ENCODE results near the gene DCDC2. TPM values are rescaled to one million over a fixed set of nuclear protein-coding genes. Genes with fewer than 3 reads are reported as not detected.

Gene DCDC2
- total RNA-seq, 4 donors from 2014 or later = 0.51 TPM; not detected in 3

- TF ChIP-seq CTCF (IDR thresholded peaks at IDR 0.05; ENCODE audit: low read depth) = no peak
Observed at GRCh38 chr6:24139080-24139479, 218.8 kb downstream of the DCDC2 start.

GRCh38 chr6:24131751-24132150, 226.1 kb downstream of the DCDC2 start:
- no peak for TF ChIP-seq CTCF (IDR thresholded peaks at IDR 0.05; ENCODE audit: low read depth)

- TF ChIP-seq CTCF (IDR thresholded peaks at IDR 0.05; ENCODE audit: low read depth) = no peak
Observed at GRCh38 chr6:24127316-24127715, 230.5 kb downstream of the DCDC2 start.

- no peak for TF ChIP-seq CTCF (IDR thresholded peaks at IDR 0.05; ENCODE audit: low read depth)
Observed at GRCh38 chr6:24126586-24127192, 231.2 kb downstream of the DCDC2 start.

- TF ChIP-seq CTCF (IDR thresholded peaks at IDR 0.05; ENCODE audit: low read depth) = no peak
Observed at GRCh38 chr6:24125980-24126379, 231.9 kb downstream of the DCDC2 start, which contains the start of gene NRSN1. Gene NRSN1 (plus strand): TSS chr6:24126215. CDS start chr6:24134328, 8,113 bp downstream.

GRCh38 chr6:24122139-24122538, 235.7 kb downstream of the DCDC2 start:
- no peak for TF ChIP-seq CTCF (IDR thresholded peaks at IDR 0.05; ENCODE audit: low read depth)

Small RNA genes within 50 kb of the gene (small RNA-seq; reads per million reads assigned to genes)
- gene RF00218 (not detected), gene RNU6-391P (not detected)

Other genes with a start within 250 kb of the DCDC2 start
- gene NRSN1, start 231.8 kb downstream of the DCDC2 start, total RNA-seq = under 1 TPM in 1 of 4 donors, not detected in 3; 0.34 TPM
- 10 to 100 TPM; 22.1 to 39.7 (median 29.9) TPM for gene MRS2, start 44.9 kb upstream of the DCDC2 start, total RNA-seq
- 10 to 100 TPM in 2 of 4 donors, 1 to 10 TPM in 2; 5.9 to 18.1 (median 13.0) TPM for gene GPLD1, start 131.5 kb upstream of the DCDC2 start, total RNA-seq
- gene ALDH5A1, start 136.9 kb upstream of the DCDC2 start, total RNA-seq = 10 to 100 TPM in 1 of 4 donors, 1 to 10 TPM in 3; 4.4 to 13.4 (median 7.1) TPM

Measured in subcutaneous adipose tissue (tissue), 4 donors.